Fibroblast of mammary gland (primary cell): Measurements from ENCODE around the gene DONSON.
A peak's percentile ranks its signal among the peaks of the same experiment; 100 is the strongest.

Experiments
- DNase-seq: peaks from one replicate; pipeline ENCODE4 v3.0.0-alpha.2; 2010; ENCODE audit warnings: low read depth
- H3K4me3 ChIP-seq: 2 replicates; pipeline ENCODE4 v1.5.1; 2011; ENCODE audit warnings: low read depth, mild to moderate bottlenecking, low read length, moderate library complexity; ENCODE audit not compliant: control insufficient read depth
- TF ChIP-seq, protein P1 (sequence below): conservative IDR thresholded peaks from 2 replicates; pipeline ENCODE4 v1.5.1; 2011; ENCODE audit warnings: low read depth, low read length, inconsistent platforms; ENCODE audit not compliant: control insufficient read depth, insufficient read depth

The DONSON gene

DNA sequence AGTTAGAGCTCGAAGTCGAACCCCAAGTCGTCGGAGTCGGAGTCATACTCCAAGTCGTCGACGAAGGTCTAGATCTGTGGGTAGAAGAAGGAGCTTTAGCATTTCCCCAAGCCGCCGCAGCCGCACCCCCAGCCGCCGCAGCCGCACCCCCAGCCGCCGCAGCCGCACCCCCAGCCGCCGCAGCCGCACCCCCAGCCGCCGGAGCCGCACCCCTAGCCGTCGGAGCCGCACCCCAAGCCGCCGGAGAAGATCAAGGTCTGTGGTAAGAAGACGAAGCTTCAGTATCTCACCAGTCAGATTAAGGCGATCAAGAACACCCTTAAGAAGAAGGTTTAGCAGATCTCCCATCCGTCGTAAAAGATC is 33.5 kb downstream of the DONSON start:
- TF ChIP-seq, protein P1, sequence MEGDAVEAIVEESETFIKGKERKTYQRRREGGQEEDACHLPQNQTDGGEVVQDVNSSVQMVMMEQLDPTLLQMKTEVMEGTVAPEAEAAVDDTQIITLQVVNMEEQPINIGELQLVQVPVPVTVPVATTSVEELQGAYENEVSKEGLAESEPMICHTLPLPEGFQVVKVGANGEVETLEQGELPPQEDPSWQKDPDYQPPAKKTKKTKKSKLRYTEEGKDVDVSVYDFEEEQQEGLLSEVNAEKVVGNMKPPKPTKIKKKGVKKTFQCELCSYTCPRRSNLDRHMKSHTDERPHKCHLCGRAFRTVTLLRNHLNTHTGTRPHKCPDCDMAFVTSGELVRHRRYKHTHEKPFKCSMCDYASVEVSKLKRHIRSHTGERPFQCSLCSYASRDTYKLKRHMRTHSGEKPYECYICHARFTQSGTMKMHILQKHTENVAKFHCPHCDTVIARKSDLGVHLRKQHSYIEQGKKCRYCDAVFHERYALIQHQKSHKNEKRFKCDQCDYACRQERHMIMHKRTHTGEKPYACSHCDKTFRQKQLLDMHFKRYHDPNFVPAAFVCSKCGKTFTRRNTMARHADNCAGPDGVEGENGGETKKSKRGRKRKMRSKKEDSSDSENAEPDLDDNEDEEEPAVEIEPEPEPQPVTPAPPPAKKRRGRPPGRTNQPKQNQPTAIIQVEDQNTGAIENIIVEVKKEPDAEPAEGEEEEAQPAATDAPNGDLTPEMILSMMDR: no peak
- H3K4me3 ChIP-seq: no peak overlapping the region
- no peak for DNase-seq

GRCh38 chr21:33554236-33554981 is 34.1 kb downstream of the DONSON start:
- no peak overlapping the region for H3K4me3 ChIP-seq
- TF ChIP-seq, protein P1: no peak
- no peak for DNase-seq

DNA sequence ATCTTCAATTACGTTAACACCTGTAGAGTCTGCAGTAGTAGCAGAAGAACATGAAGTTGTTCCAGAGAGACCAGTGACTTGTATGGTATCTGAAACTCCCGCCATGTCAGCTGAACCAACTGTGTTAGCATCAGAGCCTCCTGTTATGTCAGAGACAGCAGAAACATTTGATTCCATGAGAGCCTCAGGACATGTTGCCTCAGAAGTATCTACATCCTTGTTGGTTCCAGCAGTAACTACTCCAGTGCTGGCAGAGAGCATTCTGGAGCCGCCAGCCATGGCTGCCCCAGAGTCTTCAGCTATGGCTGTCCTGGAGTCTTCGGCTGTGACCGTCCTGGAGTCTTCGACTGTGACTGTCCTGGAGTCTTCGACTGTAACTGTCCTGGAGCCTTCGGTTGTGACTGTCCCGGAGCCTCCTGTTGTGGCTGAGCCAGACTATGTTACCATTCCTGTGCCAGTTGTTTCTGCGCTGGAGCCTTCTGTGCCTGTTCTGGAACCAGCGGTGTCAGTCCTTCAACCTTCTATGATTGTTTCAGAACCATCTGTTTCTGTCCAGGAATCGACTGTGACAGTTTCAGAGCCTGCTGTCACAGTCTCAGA is 35.4 kb downstream of the DONSON start:
- no peak for DNase-seq
- TF ChIP-seq, protein P1: no peak
- H3K4me3 ChIP-seq: no peak overlapping the region

DNA sequence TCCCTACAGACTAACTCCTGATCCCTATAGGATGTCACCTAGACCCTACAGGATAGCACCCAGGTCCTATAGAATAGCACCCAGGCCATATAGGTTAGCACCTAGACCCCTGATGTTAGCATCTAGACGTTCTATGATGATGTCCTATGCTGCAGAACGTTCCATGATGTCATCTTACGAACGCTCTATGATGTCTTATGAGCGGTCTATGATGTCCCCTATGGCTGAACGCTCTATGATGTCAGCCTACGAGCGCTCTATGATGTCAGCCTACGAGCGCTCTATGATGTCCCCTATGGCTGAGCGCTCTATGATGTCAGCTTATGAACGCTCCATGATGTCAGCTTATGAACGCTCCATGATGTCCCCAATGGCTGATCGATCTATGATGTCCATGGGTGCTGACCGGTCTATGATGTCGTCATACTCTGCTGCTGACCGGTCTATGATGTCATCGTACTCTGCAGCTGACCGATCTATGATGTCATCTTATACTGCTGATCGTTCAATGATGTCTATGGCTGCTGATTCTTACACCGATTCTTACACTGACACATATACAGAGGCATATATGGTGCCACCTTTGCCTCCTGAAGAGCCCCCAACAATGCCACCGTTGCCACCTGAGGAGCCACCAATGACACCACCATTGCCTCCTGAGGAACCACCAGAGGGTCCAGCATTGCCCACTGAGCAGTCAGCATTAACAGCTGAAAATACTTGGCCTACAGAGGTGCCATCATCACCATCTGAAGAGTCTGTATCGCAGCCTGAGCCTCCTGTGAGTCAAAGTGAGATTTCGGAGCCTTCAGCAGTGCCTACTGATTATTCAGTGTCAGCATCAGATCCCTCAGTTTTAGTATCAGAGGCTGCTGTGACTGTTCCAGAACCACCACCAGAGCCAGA is 36.1 kb downstream of the DONSON start:
- H3K4me3 ChIP-seq: no peak overlapping the region
- DNase-seq: peak; percentile 28
- TF ChIP-seq, protein P1: no peak

DNA sequence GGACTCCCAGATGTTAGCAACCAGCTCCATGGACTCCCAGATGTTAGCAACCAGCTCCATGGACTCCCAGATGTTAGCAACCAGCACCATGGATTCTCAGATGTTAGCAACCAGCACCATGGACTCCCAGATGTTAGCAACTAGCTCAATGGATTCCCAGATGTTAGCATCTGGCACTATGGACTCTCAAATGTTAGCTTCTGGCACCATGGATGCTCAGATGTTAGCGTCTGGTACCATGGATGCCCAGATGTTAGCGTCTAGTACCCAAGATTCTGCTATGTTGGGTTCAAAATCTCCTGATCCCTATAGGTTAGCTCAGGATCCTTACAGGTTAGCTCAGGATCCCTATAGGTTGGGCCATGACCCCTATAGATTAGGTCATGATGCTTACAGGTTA is 36.8 kb downstream of the DONSON start:
- TF ChIP-seq, protein P1: no peak
- DNase-seq: no peak
- H3K4me3 ChIP-seq: no peak overlapping the region

DNA sequence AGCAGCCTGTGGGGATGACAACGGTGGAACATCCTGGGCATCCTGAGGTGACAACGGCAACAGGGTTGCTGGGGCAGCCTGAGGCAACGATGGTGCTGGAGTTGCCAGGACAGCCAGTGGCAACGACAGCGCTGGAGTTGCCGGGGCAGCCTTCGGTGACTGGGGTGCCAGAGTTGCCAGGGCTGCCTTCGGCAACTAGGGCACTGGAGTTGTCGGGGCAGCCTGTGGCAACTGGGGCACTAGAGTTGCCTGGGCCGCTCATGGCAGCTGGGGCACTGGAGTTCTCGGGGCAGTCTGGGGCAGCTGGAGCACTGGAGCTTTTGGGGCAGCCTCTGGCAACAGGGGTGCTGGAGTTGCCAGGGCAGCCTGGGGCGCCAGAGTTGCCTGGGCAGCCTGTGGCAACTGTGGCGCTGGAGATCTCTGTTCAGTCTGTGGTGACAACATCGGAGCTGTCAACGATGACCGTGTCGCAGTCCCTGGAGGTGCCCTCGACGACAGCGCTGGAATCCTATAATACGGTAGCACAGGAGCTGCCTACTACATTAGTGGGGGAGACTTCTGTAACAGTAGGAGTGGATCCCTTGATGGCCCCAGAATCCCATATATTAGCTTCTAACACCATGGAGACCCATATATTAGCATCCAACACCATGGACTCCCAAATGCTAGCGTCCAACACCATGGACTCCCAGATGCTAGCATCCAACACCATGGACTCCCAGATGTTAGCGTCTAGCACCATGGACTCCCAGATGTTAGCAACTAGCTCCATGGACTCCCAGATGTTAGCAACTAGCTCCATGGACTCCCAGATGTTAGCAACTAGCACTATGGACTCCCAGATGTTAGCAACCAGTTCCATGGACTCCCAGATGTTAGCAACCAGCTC is 37.5 kb downstream of the DONSON start:
- TF ChIP-seq, protein P1: no peak
- no peak for DNase-seq
- H3K4me3 ChIP-seq: no peak overlapping the region
